NOMO-1 treated with DMSO at 0.1 percent for 48 hours (cell line): ENCODE measurements around the gene MIPEP.

Experiments
- DNase-seq: peaks from one replicate; lab custom pipeline; 2025; ENCODE audit not compliant: unreplicated experiment; lab: John Stamatoyannopoulos, UW

MIPEP gene

DNA sequence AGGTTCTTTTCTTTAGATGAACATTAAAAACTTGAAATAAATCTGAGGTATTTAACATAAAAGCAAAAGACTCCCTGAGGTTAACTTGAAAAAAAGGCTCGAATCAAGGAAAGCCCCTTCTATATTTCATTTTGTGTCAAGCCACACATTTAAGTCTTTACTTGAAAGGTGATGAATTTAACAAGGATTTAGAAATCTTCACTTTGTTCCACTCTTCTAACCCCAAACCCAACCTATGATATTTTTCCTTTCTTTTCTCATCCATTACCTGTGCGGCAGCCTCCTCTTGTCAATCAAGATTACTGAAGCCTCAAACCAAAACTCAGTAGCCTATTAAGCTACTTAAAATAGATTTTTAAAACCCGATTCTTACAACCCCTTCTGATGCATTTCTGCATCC lies 33.8 kb downstream of the MIPEP start:
- DNase-seq = no peak

GRCh38 chr13:23852351-23852750 lies 36.8 kb downstream of the MIPEP start:
- no peak for DNase-seq

DNA sequence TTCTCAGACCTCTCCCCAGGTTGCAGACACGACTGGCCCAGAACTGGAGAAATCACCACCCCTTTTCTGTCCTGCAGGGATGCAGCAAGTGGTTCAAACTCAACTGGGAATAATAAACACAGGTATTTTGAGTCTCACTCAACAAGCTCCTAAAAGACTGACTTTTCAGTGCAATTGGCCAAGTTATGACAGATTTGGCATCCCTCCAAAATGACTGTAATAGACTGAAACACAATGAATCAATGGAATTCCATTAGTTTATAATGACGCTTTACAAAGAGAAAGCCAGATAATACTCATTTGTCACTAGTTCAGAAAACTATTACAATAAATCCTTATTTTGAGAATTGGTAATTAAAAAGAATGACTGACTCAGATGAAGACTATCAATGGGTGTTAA lies 38.1 kb downstream of the MIPEP start:
- DNase-seq = no peak

DNA sequence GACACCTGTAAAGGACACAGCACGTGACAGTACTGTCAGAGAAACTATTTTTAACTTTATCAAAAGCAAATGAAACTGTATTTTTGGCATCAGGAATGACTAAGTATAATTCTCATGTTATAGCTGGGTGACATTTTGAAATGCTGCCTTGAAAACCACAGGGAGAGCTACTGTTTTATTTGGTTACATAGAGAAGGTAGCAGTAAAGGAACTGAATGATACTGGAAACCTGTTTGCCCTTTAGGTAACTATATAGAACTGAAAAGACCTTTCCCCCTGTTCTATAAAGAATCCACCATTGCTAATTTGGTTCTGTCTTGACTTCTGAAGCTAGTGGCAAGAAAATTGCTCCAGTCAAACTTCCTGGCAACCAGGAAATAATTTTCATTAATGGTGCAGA lies 39.1 kb downstream of the MIPEP start:
- DNase-seq = no peak

DNA sequence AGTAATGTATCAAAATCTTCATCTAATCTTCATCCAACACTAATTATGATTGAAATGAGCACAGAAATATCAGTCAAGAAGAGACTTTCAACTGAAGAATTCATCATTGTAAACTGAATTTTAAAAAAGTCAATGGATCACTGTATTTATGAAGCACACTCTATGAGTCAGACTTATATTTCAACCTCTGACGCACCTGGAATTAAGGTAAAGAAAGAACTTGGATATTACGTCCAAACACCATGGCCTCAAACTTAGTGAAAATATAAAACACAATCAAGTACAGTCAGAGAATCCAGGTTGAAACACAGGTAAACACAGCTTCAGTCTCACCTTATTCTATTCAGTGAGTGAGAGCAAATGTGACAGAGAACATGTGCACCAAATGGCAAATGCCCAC lies 39.5 kb downstream of the MIPEP start:
- DNase-seq = no peak

DNA sequence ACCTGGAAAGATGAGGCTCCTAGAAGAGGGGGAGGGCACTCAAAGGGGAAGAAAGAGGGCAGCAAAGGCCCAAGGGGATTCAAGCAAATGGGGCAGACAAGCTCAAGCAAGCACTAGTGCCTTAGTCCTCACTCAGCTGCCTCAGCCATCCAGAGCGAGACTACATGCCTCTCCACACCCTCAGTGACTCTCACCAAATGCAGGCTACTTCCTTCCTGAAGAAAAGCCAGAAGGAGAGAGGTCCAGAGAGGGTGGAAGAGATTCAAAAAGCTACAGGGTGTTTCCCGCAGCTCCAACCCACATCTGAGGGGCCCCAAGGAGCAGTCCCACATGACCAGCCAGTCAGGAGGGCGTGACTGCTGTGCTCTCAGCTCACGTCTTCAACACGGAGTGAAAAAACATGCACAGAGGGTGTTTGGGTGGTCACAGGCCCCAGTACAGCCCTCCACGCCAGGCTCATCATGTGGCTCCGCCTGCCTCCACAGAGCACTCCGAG lies 40.5 kb downstream of the MIPEP start:
- DNase-seq = no peak

- no peak for DNase-seq
Observed at GRCh38 chr13:23848019-23848418, 41.2 kb downstream of the MIPEP start.

GRCh38 chr13:23847497-23847896 lies 41.7 kb downstream of the MIPEP start:
- DNase-seq = peak; percentile 30

DNA sequence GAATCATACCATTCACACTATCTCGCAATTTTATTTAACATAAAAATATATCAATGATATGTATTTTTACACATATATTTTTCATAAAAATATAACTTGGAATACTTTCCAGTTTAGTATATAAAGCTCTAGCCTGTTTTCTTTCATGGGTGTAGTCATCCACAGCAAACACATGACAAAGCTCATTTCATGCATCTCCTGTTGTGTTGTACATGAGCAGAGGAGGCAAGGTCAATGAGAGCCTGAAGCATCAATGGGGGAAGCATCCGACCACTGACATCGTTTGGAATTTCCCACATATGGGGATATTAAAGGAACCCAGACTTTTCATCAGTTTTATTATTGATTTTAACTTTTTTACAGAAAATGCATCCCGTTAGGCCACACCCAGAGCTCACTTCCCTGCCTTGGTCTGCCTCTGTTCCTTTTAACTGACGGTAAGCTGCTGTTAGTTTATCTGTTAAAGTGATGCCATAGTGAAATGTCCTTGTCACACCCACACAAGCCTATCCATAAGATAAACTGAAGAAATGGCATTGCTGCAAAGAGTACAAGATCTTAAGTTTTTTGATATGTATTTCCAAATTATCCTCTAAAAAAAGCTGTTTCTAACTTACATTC lies 44.0 kb downstream of the MIPEP start:
- DNase-seq = no peak

DNA sequence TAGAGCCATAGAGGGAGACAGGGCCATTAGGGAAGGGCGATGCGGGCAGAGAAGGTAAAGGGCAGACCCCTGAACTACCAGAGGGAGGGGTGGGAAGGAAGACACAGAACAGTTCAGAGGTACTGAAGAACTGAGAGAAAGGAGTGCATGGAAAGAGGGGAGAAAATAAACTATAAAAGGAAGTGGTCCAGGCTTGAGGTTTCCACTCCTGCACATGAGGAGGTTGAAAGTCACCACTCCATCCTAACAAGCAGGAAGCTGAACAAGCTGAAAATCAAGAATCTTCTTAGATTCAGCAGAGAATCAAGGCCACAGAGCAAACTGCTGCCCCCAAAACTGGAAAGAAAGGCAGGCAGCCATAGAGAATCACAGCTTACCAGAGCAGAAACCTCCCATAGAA lies 45.1 kb downstream of the MIPEP start:
- no peak for DNase-seq

DNA sequence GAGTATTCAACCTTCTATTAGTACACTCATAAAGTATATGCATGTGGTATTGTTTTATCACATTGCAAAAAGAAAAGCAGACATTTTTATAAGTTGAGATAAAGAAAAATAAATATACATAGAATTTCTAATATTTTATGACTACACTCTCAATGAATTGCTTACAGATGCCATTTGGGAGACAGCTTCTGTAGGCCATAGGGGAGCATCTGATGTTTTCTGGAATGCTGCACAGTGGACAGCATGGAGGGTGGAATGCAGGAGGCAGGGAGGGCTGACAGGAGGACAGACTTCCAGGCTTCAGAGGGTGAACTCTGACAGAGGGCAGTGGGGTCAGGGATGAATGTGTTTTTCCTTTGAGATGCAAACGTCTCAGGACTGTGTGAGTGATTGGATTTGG lies 45.8 kb downstream of the MIPEP start:
- DNase-seq = no peak

DNA sequence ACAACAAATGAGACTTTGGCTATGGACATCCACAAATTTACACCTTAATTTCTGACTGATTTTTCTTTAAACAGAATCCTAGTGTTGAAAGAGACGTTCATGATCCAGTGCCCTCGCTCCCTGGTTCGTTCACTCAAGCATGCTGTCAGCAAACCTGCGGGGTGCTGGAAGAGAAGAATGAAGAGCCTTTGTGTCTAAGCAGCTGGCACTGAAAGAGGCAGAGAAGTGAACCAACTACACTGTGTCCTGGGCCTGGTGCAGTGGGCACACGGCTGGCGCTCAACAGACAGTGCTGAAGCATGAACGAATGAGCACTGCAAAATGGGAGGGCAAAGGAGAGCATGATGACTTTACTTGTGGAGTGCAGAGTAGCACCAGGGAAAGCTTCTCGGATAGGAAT lies 46.8 kb downstream of the MIPEP start:
- no peak for DNase-seq

DNA sequence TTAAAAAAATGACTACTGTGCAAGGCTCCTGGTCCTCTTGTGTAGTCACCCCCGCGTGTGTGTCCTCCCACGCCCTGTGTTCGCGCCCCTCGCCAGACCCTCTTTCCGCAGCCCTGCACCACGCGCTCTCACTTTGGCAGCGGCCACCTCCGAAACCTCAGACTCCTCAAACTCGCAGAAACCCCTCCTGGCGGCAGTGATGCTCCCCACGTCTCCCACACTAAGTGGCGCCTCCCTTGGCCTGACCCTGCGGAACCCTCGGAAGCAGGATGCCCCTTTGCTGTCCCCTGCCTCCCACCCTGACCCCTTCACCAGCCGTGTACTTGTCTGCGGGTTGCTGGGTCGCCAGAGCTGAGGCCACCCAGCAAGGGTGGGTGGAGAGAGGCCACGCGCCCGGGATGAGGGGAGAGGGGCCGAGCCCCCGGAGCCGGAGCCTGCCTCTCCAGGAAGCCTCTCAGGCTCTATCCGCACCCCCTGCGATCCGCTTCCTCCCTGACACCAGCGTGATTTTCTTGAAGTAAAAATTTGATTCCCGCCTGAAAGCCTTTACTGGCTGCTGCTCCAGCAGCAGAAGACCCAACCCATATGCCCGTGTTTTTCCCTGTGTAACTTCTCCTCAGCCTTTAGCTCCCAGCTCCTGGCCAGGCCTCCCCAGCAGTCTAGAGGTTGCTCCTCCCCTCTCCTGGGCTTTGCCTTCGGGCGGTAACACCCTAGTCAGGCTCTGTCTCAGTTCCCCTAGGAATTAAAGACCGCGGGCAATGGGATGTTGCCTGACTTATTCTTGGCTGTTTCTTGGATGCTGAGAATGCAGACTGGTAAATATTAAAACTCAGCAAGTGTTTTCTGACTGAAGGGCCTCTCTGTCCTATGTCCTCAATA lies 55.2 kb downstream of the MIPEP start:
- no peak for DNase-seq

DNA sequence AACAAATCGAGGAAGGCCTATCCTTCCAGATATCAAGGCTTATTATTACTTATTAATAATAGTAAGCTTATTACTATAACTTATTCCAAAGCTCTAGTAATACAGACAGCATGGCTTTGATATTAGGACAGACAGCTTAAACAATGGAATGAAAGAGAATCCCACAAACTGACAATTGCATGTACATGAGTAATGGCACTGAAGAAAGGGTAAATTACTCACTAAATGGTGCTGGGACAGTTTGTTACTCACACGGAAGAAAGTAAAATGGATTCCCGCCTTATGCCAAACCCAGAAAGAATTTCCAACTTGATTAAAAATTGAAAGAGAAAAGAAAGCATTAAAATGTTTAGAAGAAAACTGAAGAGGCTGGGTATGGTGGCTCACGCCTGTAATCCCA lies 60.3 kb downstream of the MIPEP start:
- no peak for DNase-seq

- DNase-seq = no peak
Observed at GRCh38 chr13:23828086-23828485, 61.1 kb downstream of the MIPEP start.

DNA sequence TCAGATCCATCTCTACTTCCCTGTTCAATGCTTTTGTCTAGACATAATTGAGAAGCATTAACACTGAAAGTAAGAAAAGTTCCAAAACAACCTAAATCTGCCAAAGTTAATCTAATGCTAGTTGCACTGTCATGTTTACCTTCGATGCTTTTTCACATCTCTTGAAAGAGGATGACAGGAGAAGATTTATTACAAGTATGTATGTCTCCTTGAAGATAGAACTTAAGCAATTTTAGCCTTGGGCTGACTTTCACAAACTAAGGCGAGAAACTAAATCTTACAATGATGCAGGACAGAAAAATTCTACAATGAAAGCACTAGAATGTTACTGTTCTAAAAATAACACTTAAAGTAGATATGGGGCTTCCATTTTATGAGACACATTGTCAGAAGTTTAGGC lies 64.0 kb downstream of the MIPEP start:
- DNase-seq = no peak

DNA sequence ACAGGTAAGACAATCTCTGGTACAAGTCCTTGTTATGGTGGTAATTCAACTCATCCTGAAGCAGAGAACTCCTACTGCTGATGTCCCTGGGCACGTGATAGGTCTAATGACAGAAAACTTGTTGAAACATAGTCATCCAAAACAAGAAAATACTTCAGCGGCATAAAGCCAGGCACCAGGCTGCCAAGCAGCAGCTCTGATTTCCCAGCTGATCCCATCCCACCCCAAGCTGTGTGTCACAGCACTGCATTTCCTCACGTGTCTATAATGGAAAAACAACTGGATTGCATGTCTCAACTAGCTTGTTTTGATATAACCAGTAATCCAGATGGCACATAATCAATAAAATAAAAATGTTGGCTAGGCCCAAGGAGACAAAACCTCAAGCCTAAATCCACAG lies 64.8 kb downstream of the MIPEP start:
- DNase-seq = no peak

DNA sequence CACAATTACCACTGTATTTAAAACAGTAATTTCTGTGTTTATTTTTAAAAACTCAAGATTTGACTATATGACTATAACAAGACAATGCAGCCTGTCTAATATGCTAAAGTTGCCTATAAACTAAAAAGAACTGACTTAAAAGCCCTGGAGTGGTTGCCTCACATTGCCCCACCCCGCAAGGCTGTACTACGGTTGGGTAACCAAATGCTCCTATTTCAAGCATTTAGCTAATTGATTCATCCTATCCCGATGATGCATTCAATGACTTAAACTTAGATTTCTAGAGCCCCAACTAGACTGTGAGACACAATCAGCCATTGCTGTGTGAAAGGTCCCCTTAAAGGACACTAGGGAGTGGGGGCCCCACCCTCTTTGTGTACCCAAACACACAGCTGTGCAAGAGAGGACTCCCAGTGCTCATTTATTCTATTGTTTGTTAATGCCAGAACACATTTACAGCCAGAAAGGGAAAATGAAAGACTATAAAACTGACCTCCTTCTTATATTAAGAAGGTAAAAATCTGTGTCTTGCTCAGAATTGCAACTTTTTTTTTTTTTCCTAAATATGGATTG lies 66.9 kb downstream of the MIPEP start:
- no peak for DNase-seq

- DNase-seq = no peak
Observed at GRCh38 chr13:23820530-23820929, 68.7 kb downstream of the MIPEP start.

- peak; percentile 58 for DNase-seq
Observed at GRCh38 chr13:23817830-23818229, 71.4 kb downstream of the MIPEP start.

DNA sequence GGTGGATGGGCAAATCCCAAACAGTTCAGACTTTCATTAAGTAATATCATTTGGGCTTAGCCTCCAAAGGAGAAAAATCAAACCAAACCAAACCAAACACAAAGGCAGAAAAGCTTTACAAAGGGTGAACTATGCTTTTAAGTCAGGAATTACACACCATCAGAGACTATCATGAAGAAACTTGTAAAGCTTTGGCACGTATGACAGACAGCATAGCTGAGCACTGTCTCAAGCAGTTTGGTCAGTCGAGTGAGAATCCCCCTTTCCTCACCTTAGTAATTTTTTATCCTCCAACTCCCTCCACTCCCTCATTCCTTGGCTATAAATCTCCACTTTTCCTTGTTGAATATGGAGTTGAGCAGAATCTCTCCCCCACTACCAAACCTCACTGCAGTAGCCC lies 72.1 kb downstream of the MIPEP start:
- DNase-seq = no peak

DNA sequence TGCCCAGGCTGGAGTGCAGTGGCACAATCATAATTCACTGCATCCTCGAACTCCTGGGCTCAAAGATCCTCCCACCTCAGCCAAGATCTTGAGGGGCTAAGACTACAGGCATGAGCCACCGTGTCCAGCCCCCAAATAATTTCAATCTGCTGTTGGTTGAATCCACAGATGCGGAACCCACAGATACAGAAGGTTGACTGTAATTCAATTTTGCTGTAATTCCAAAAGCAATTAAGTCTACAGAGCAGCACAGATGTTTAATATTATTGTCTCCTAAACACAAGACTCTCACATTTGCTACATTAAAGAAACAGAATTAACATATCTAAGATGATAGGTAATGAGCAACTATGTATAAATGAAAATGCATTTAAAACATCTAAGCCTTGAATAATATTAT lies 75.6 kb downstream of the MIPEP start:
- DNase-seq = no peak
